GM12891 (cell line): ENCODE data around the gene ZFP82.
A peak's percentile ranks its signal among the peaks of the same experiment; 100 is the strongest.

ENCODE experiments used
- DNase-seq: peaks from one replicate; pipeline ENCODE4 v3.0.0; 2011; ENCODE audit warnings: low spot score; ENCODE audit not compliant: insufficient read length
- FAIRE-seq: peaks from 2 replicates; lab custom pipeline; 2011; peaks lifted over from hg19 to GRCh38; lab: Jason Lieb, UNC
- PAX5 ChIP-seq: IDR thresholded peaks from 2 replicates; pipeline ENCODE4 v1.6.1; 2011; ENCODE audit warnings: low read length, moderate library complexity, mild to moderate bottlenecking; ENCODE audit not compliant: insufficient read depth, severe bottlenecking
- POLR2A ChIP-seq: IDR thresholded peaks from 2 replicates; pipeline ENCODE4 v1.6.1; 2011; ENCODE audit warnings: low read depth, low read length, control low read depth
- POLR2AphosphoS5 ChIP-seq: IDR thresholded peaks from 2 replicates; pipeline ENCODE4 v1.6.1; 2011; ENCODE audit warnings: low read depth, low read length, control low read depth
- POU2F2 ChIP-seq: IDR thresholded peaks from 2 replicates; pipeline ENCODE4 v1.6.1; 2011; ENCODE audit warnings: low read depth, mild to moderate bottlenecking, control low read depth, low read length, moderate library complexity
- SPI1 ChIP-seq: IDR thresholded peaks from 2 replicates; pipeline ENCODE4 v1.6.1; 2011; ENCODE audit warnings: low read depth, low read length, control low read depth
- TAF1 ChIP-seq: IDR thresholded peaks from 2 replicates; pipeline ENCODE4 v1.6.1; 2011; ENCODE audit warnings: low read depth, low read length, control low read depth

The ZFP82 gene

DNA sequence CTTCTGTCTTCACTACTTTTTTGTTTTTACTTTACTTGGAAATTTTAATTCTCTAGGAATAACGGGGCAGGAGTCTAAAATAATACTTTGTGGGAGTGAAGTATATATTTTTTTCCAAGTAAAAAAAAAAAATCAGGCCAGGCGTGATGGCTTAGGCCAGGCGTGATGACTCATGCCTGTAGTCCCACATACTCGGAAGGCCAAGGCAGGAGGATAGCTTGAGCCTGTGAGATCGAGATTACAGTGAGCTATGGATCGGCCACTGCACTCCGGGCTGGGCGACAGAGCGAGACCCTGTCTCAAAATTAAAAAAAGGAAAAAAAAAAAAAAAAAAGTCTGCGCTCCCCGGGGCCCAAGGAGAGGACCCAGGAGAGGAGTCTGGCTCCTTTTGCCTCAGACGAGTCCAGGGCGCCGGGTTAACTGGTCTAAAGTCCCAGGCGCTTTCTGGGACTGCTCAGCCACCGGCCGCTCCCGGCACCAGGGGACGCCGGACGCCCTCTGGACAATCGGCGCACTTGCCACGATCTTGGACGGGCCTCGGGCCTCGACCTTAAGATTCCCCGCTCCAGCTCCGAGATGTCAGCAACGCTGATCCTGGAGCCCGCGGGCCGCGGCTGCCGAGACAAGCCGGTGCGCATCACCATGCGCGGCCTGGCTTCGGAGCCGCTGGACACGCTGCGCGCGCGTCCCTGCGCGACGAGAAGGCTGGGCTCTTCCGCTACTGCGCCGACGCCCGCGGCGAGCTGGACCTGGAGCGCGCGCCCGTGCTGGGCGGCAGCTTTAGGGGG is 2.7 kb upstream of the ZFP82 start:
- peak; percentile 51 for FAIRE-seq
- no peak for DNase-seq
- TF ChIP-seq TAF1 (no peak), POLR2A (no peak), SPI1 (no peak), POU2F2 (no peak), PAX5 (no peak), POLR2AphosphoS5 (no peak)

DNA sequence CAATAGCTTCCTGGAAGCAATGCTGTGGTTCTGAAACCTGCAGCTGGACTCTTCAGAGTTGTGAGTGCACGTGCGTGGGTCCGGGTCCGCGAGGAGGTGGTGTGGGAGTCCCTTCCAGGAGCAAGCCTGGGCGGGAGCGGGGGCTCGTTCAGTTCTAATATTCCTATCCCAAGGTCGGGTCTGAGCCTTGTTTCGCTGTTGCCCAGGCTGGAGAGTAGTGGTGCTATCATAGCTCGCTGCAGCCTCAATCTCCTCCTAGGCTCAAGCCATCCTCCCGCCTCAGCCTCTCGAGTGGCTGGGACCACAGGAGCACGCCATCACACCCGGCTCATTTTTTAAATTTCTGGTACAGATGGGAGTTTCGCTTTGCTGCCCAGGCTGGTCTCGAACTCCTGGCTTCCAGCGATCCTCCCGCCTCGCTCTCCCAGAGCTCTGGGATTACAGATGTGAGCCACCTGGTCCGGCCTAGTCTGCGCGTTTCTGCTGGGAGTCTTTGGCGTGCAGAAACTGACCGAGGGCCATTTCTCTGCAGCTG is 625 bp downstream of the ZFP82 start:
- FAIRE-seq (peak; percentile 59), DNase-seq (no peak)

DNA sequence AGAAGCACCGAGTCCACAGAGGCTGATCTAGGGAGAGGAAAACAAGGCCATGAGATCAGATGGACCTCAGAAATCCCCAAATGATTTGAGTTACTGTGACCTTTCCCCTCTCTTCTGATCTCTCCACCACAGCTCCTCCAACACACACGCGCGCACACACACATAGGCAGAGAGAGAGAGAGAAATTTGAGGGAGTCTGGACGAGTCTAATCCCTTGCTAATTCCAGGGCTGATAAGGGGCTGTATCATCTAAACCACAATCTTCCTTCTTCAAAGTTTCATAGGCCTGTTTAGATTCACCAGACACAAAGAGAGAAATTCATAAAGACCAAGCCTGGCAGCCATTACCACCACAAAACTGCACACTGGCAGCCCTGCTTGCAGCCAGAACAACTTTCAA is 8.6 kb downstream of the ZFP82 start:
- FAIRE-seq, result no peak

More for the DNA sequence above, 625 bp downstream of the ZFP82 start:
- TF ChIP-seq SPI1 (no peak), POLR2A (no peak), POLR2AphosphoS5 (no peak), TAF1 (no peak), PAX5 (no peak), POU2F2 (no peak)

DNA sequence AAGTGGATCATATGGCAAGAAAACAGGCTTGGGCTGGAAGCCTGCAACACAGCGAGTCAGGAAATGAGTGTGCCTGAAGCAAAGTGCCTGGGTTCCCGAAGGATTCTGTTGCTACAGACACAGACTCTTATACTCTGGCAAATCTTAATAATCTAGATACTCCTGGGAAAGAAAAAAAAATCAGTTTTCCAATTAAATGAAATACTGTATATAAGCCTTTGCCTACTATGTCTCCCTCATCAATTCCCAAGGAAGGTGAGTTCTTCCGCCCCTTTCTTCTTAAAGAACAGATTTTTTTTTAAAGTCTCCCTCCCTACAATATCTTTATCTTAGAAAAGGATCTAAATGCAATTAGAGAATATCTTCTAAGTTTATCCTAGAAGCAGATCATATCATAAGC is 10.3 kb downstream of the ZFP82 start:
- DNase-seq (no peak), FAIRE-seq (no peak)
- TF ChIP-seq POU2F2 (no peak), PAX5 (no peak), POLR2AphosphoS5 (no peak), POLR2A (no peak)

More for the DNA sequence above, 8.6 kb downstream of the ZFP82 start:
- DNase-seq, result no peak
- TF ChIP-seq PAX5 (no peak), SPI1 (no peak), TAF1 (no peak), POLR2AphosphoS5 (no peak), POU2F2 (no peak), POLR2A (no peak)

DNA sequence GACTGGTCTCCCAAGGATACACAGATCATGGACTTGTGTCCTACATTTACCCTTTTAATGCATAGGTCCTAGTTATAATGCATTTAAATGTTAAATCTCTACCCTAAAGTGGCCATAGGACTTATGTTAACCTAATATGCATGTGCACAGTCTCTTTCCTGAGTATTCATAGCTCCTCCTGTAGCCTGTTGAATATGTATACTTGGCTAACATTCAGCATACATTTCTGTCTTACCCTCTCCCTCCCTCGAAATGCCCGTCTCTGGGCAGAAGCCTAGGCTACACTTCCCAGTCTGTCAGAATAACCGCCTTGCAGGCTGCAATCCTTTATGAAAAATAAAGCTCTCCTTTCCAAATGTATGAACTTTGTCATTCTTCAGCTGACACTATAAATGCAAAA is 13.9 kb downstream of the ZFP82 start:
- FAIRE-seq, result no peak
- no peak for TF ChIP-seq TAF1
- no peak for TF ChIP-seq SPI1
- TF ChIP-seq POLR2A, result no peak
- TF ChIP-seq PAX5, result no peak
- TF ChIP-seq POU2F2, result no peak
- no peak for TF ChIP-seq POLR2AphosphoS5

DNA sequence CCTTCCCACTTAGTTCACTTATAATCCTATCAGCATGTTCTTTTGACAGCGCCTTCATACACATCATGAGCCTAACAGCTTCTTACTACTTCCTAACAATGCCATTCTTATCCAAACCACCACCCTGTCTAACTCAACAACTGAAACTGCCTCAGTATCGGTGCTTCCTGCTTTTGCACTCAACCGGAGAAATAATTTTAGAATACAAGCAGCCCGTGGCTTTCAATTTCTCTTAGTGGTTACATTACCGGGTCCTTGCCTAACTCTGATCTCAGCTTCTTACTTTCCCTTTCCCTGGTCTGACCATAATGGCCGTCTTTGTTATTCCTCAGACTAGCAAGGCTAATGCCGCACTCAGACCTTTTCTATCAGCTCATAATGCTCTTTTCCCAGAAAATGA is 17.0 kb downstream of the ZFP82 start:
- peak; percentile 28 for FAIRE-seq
- peak; percentile 39 for DNase-seq
- TF ChIP-seq POLR2A (no peak), TAF1 (no peak), PAX5 (no peak), POLR2AphosphoS5 (no peak), POU2F2 (no peak), SPI1 (no peak)

More for the DNA sequence above, 13.9 kb downstream of the ZFP82 start:
- no peak for DNase-seq

DNA sequence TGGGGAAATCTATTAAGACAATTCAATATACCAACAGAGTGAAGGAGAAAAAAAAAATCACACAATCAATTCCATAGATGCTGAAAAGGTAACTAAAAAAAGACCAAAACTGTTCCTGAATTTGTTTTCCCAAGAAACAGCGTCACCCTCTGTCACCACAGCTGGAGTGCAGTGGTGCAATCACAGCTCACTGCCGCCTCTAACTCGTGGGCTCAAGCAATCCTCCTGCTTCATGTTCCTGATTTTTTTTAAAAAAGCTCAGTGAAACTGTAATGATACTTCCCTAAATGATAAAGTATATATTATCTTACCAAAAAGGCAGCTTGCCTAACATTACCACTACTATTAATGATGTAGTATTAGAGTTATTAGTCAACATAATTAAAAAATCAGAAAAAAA is 19.9 kb downstream of the ZFP82 start:
- FAIRE-seq (no peak), DNase-seq (no peak)
- TF ChIP-seq PAX5, result no peak
- no peak for TF ChIP-seq POLR2AphosphoS5
- TF ChIP-seq SPI1, result no peak
- TF ChIP-seq TAF1, result no peak
- TF ChIP-seq POU2F2, result no peak
- TF ChIP-seq POLR2A, result no peak

DNA sequence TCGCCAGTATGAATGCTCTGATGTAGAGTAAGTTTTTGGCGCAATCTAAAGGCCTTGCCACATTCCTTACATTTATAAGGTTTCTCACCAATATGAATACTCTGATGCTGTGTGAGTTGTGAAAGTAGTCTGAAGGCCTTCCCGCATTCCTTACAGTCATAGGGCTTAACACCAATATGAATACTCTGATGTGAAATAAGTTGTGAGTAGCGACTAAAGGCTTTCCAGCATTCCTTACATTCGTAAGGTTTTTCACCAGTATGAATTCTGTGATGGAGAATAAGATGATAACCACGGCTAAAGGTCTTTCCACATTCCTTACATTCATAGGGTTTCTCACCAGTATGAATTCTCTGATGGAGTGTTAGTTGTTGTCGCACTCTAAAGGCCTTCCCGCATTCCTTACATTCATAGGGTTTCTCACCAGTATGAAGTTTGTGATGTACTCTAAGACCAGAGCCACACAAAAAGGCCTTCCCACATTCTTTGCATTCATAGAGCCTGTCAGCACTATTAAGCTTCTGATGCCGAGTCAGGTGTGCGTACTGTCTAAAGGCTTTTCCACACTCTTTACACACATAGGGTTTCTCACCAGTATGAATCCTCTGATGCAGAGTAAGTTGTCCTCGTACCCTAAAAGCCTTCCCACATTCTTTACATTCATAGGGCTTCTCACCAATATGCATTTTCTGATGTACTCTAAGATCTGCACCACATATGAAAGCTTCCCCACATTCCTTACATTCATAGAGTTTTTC is 25.3 kb downstream of the ZFP82 start:
- DNase-seq, result no peak
- FAIRE-seq, result no peak
- no peak for TF ChIP-seq POLR2AphosphoS5
- no peak for TF ChIP-seq POU2F2
- TF ChIP-seq TAF1, result no peak
- no peak for TF ChIP-seq SPI1
- no peak for TF ChIP-seq POLR2A
- no peak for TF ChIP-seq PAX5

DNA sequence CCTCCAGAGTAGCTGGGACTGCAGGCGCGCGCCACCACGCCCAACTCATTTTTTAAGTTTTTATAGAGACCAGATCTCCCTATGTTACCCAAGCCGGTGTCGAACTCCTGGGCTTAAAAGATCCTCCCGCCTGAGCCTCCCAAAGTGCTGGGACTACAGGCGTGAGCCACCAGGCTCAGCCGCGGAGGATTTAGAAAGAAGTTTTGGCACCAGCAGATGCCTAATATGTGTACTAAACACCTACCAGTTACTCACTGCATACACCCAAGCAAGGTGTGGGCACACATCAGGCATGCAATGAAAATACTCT is 39.0 kb downstream of the ZFP82 start:
- no peak for TF ChIP-seq POU2F2
- TF ChIP-seq POLR2A, result no peak
- TF ChIP-seq SPI1, result no peak
- TF ChIP-seq PAX5, result no peak
- no peak for TF ChIP-seq TAF1
- no peak for TF ChIP-seq POLR2AphosphoS5
- DNase-seq (no peak), FAIRE-seq (no peak)

DNA sequence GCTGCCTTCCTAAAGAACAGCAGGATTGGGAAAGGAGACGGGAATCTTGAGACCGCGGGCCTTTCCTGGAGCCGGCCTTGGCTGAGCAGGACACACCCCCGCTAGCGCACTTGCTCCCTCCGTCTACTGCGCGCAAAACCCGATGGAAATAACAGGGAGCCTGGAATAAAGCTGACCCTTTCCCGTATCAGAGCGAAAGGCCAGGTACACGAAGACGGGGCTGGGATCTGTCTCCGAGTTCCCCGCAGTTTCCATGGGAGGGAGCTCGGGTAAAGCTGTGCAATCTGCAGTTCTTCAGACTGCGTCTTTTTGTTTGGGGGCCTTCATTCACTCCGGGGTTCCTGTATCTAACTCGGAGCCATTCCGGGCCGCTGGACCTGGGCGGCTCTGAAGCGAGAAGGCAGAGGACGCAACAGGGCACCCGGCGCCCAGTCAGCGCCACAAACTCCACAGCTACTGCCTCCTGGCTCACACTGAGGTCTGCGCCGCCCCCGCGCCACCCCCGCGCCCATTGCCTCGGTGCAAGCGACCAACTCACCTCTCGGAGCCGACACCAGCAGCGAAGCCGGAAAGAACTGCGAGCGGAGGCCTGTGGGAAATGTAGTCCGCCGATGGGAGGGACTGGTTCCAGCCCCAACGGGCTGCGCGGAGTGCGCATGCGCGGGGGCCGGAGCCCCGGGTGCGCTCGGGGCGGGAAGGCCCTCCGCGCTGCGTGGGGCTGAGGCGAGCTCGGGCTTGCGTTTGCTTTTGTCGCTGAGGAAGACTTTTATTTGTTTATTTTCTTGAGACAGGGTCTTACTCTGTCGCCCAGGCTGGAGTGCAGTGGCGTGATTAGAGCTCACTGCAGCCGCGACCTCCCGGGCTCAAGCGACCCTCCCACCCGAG is 39.6 kb downstream of the ZFP82 start, which contains the start of gene ZFP14:
Gene ZFP14, minus strand, starts transcription at position 577 of the 885 bp plus-strand sequence. CDS start 11,309 bp downstream, outside the sequence.
- peak; percentile 99 for DNase-seq
- peak; percentile 56; the same call in 1 of the 2 replicates for TF ChIP-seq TAF1
- TF ChIP-seq PAX5, result no peak
- TF ChIP-seq POLR2A, result peak; percentile 26; the same call in 1 of the 2 replicates
- TF ChIP-seq POU2F2, result peak; percentile 40; the same call in 1 of the 2 replicates
- peak; percentile 99 for FAIRE-seq
